Prostate gland (tissue), 2 donors: ENCODE data around the gene RSL1D1.

ENCODE experiments used
- POLR2A ChIP-seq: fragments of 450-650 bp; IDR thresholded peaks from one replicate; pipeline ENCODE4 v1.6.1; 2016; ENCODE audit warnings: antibody characterized with exemption, mild to moderate bottlenecking
- TF ChIP-seq, protein P1 (sequence below), 4 experiments: fragments of 200-600 bp in 2 of 4; fragments of 450-650 bp in 2 of 4; sonication (generic) in 2 of 4; IDR thresholded peaks; 1 replicate in 3 of 4; 2 replicates in 1 of 4; pipeline ENCODE4 v1.5.1; 2016 to 2019; ENCODE audit warnings: antibody characterized with exemption in 4 of 4, mild to moderate bottlenecking in 2 of 4, moderate library complexity in 2 of 4

DNA sequence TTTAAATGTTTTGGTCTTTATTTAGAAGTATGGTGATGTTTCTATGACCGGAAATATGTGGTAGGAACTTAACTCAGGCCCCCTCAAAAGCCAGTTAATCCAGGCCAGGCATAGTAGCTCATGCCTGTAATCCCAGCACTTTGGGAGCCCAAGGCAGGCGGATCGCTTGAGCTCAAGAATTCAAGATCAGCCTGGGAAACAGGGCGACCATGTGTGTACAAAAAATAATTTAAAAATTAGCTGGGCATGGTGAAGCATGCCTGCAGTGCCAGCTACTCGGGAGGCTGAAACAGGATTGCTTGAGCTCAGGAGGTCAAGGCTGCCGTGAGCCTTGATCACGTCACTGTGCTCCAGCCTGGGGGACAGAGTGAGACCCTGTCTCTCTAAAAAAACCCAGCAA lies 10.3 kb downstream of the RSL1D1 start:
- TF ChIP-seq, protein P1, sequence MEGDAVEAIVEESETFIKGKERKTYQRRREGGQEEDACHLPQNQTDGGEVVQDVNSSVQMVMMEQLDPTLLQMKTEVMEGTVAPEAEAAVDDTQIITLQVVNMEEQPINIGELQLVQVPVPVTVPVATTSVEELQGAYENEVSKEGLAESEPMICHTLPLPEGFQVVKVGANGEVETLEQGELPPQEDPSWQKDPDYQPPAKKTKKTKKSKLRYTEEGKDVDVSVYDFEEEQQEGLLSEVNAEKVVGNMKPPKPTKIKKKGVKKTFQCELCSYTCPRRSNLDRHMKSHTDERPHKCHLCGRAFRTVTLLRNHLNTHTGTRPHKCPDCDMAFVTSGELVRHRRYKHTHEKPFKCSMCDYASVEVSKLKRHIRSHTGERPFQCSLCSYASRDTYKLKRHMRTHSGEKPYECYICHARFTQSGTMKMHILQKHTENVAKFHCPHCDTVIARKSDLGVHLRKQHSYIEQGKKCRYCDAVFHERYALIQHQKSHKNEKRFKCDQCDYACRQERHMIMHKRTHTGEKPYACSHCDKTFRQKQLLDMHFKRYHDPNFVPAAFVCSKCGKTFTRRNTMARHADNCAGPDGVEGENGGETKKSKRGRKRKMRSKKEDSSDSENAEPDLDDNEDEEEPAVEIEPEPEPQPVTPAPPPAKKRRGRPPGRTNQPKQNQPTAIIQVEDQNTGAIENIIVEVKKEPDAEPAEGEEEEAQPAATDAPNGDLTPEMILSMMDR (IDR thresholded peaks at IDR 0.05) = no peak
- no peak for TF ChIP-seq POLR2A
